Neural progenitor cell (in vitro differentiated cells): ENCODE results near the gene MRPL18. TPM values are rescaled to one million over a fixed set of nuclear protein-coding genes. Genes with fewer than 3 reads are reported as not detected.

Experiments
- DNase-seq: peaks from one replicate; pipeline ENCODE4 v3.0.0-alpha.2; 2016; ENCODE audit warnings: low spot score
- H2AFZ ChIP-seq: fragments of 200-600 bp; sonication (generic); replicated peaks from 2 replicates; pipeline ENCODE4 v1.6.1; 2016; ENCODE audit warnings: antibody characterized with exemption
- H3F3A ChIP-seq: fragments of 200-600 bp; sonication (generic); 2 replicates; pipeline ENCODE4 v1.6.1; 2016; ENCODE audit warnings: antibody characterized with exemption, low read depth
- H3K27ac ChIP-seq: fragments of 200-600 bp; sonication (generic); 2 replicates; pipeline ENCODE4 v1.5.1; 2016; ENCODE audit warnings: mild to moderate bottlenecking
- H3K27me3 ChIP-seq: fragments of 200-600 bp; sonication (generic); 2 replicates; pipeline ENCODE4 v1.6.1; 2016; ENCODE audit warnings: mild to moderate bottlenecking, moderate library complexity
- H3K36me3 ChIP-seq: fragments of 200-600 bp; sonication (generic); 2 replicates; pipeline ENCODE4 v1.5.1; 2016
- H3K4me1 ChIP-seq: fragments of 200-600 bp; sonication (generic); 2 replicates; pipeline ENCODE4 v1.6.1; 2016; ENCODE audit warnings: mixed run types
- H3K4me2 ChIP-seq: fragments of 200-600 bp; sonication (generic); 2 replicates; pipeline ENCODE4 v1.6.1; 2016
- H3K4me3 ChIP-seq: fragments of 200-600 bp; sonication (generic); 2 replicates; pipeline ENCODE4 v1.5.1; 2016
- H3K79me2 ChIP-seq: fragments of 200-600 bp; sonication (generic); 2 replicates; pipeline ENCODE4 v1.6.1; 2016; ENCODE audit warnings: low read depth
- H3K9ac ChIP-seq: fragments of 200-600 bp; sonication (generic); 2 replicates; pipeline ENCODE4 v1.6.1; 2016
- H3K9me3 ChIP-seq: fragments of 200-600 bp; sonication (generic); 2 replicates; pipeline ENCODE4 v1.5.1; 2016; ENCODE audit warnings: low read depth
- H4K20me1 ChIP-seq: fragments of 200-600 bp; sonication (generic); 2 replicates; pipeline ENCODE4 v1.6.1; 2016; ENCODE audit warnings: low read depth
- H3K27ac Mint-ChIP-seq: 3 replicates; pipeline ENCODE4 v1.8.0; 2021; ENCODE audit warnings: mixed read lengths
- H3K27me3 Mint-ChIP-seq: 2 replicates; pipeline ENCODE4 v1.8.0; 2022; ENCODE audit warnings: low read depth, mild to moderate bottlenecking, inconsistent platforms, moderate library complexity, mixed read lengths; ENCODE audit not compliant: insufficient read depth
- H3K36me3 Mint-ChIP-seq: 3 replicates; pipeline ENCODE4 v1.8.0; 2021; ENCODE audit warnings: mixed read lengths
- H3K4me1 Mint-ChIP-seq: 3 replicates; pipeline ENCODE4 v1.8.0; 2021; ENCODE audit warnings: mixed read lengths
- H3K4me3 Mint-ChIP-seq: 3 replicates; pipeline ENCODE4 v1.8.0; 2021; ENCODE audit warnings: mild to moderate bottlenecking, moderate library complexity, mixed read lengths
- H3K9me3 Mint-ChIP-seq: 3 replicates; pipeline ENCODE4 v1.8.0; 2020; ENCODE audit warnings: mixed read lengths
- CTCF ChIP-seq: fragments of 200-600 bp; sonication (generic); IDR thresholded peaks from 2 replicates; pipeline ENCODE4 v1.5.1; 2017; ENCODE audit warnings: antibody characterized with exemption, mild to moderate bottlenecking
- EZH2 ChIP-seq: fragments of 200-600 bp; sonication (generic); IDR thresholded peaks from 2 replicates; pipeline ENCODE4 v1.6.1; 2017; ENCODE audit warnings: antibody characterized with exemption, mild to moderate bottlenecking, moderate library complexity
- EZH2phosphoT487 ChIP-seq: fragments of 200-600 bp; sonication (generic); IDR thresholded peaks from 2 replicates; pipeline ENCODE4 v1.6.1; 2017; ENCODE audit warnings: antibody characterized with exemption
- total RNA-seq: library from RNA; depleted of rRNA; stranded (reverse); fragments of >200 nt; gene quantifications from 2 replicates; pipeline ENCODE4 v1.2.3, GENCODE V29; 2015; ENCODE audit warnings: low replicate concordance

MRPL18 gene
- total RNA-seq, 1 donor from 2014 or later = 69.1 TPM

DNA sequence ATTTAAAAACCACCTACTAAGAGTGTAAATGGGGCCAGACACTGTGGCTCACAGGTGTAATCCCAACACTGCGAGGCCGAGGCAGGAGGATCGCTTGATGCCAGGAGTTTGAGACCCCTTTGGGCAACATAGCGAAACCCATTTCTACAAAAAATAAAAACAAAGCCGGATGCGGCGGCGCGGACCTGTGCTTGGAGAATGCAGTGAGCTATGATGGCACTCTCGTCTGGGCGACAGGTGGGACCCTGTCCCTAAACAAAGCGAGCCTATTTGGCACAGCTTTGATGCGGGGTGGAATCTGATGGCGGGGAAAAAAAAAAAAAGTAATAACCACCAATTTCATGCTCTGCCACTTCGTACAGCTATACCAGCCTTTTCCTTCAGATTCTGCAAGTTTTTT lies 2.0 kb upstream of the MRPL18 start:
- Mint-ChIP-seq H3K36me3 (peaks cover 41% of the 10 kb centered on the region), H3K27me3 (no peaks in the 10 kb centered on the region)
- H3K27me3 ChIP-seq = no peaks in the 10 kb centered on the region

GRCh38 chr6:159788753-159789376 lies 1.4 kb upstream of the MRPL18 start:
- Mint-ChIP-seq H3K36me3 (peaks cover 36% of the 10 kb centered on the region), H3K27me3 (no peaks in the 10 kb centered on the region), H3K4me3 (peak overlapping the region; percentile 97), H3K9me3 (no peaks in the 10 kb centered on the region), H3K27ac (peak overlapping the region; percentile 74), H3K4me1 (peaks cover 31% of the 10 kb centered on the region)
- Histone ChIP-seq H3K27ac (peak overlapping the region; percentile 76), H3K9ac (peak overlapping the region; percentile 97), H2AFZ (no peak overlapping the region), H4K20me1 (peaks cover 55% of the 10 kb centered on the region), H3K4me3 (peak overlapping the region; percentile 99), H3K27me3 (no peaks in the 10 kb centered on the region), H3K36me3 (peaks cover 52% of the 10 kb centered on the region), H3K79me2 (peaks cover 91% of the 10 kb centered on the region), H3K4me2 (peak overlapping the region; percentile 99), H3F3A (peaks cover 18% of the 10 kb centered on the region), H3K9me3 (no peaks in the 10 kb centered on the region), H3K4me1 (peaks cover 22% of the 10 kb centered on the region)
- TF ChIP-seq EZH2phosphoT487 = no peak
- peak; percentile 60 for DNase-seq

More for the DNA sequence above, 2.0 kb upstream of the MRPL18 start:
- Histone ChIP-seq H2AFZ (no peak overlapping the region), H3F3A (peaks cover 22% of the 10 kb centered on the region), H3K4me3 (peak overlapping the region; percentile 99), H4K20me1 (peaks cover 61% of the 10 kb centered on the region), H3K36me3 (peaks cover 50% of the 10 kb centered on the region), H3K9ac (peak overlapping the region; percentile 97), H3K27ac (no peak overlapping the region), H3K9me3 (no peaks in the 10 kb centered on the region), H3K4me1 (peaks cover 22% of the 10 kb centered on the region), H3K79me2 (peaks cover 91% of the 10 kb centered on the region), H3K4me2 (peak overlapping the region; percentile 99)
- TF ChIP-seq EZH2 (no peak), CTCF (no peak), EZH2phosphoT487 (no peak)
- H3K9me3 Mint-ChIP-seq = no peaks in the 10 kb centered on the region
- DNase-seq = peak; percentile 13
- peak overlapping the region; percentile 97 for H3K4me3 Mint-ChIP-seq
- peaks cover 31% of the 10 kb centered on the region for H3K4me1 Mint-ChIP-seq
- H3K27ac Mint-ChIP-seq = no peak overlapping the region

- Histone ChIP-seq H3K36me3 (peaks cover 57% of the 10 kb centered on the region), H2AFZ (peak within 1 kb of the TSS; percentile 83)
- H3K36me3 Mint-ChIP-seq = peaks cover 38% of the 10 kb centered on the region
Observed at GRCh38 chr6:159789377-159790148, 704 bp upstream of the MRPL18 start, which contains the start of gene TCP1. Gene TCP1 (minus strand): TSS chr6:159789602. CDS start chr6:159789468, 134 bp downstream.

More at GRCh38 chr6:159789377-159790148, 704 bp upstream of the MRPL18 start, which contains the start of gene TCP1:
- Mint-ChIP-seq H3K9me3 (no peaks in the 10 kb centered on the region), H3K27me3 (no peaks in the 10 kb centered on the region), H3K4me3 (peak within 1 kb of the TSS; percentile 97), H3K27ac (peak within 1 kb of the TSS; percentile 98), H3K4me1 (peaks cover 35% of the 10 kb centered on the region)
- Histone ChIP-seq H4K20me1 (peaks cover 50% of the 10 kb centered on the region), H3K4me2 (peak within 1 kb of the TSS; percentile 99), H3K27me3 (no peaks in the 10 kb centered on the region), H3K79me2 (peaks cover 91% of the 10 kb centered on the region), H3K9ac (peak within 1 kb of the TSS; percentile 97), H3K27ac (peak within 1 kb of the TSS; percentile 76), H3K4me3 (peak within 1 kb of the TSS; percentile 99), H3K4me1 (peaks cover 22% of the 10 kb centered on the region), H3F3A (peaks cover 13% of the 10 kb centered on the region), H3K9me3 (no peaks in the 10 kb centered on the region)
- peak; percentile 100 for DNase-seq
- TF ChIP-seq EZH2phosphoT487 (no peak), EZH2 (no peak), CTCF (no peak)
